Measurements from ENCODE around the gene KRT33B. TPM values are rescaled to one million over a fixed set of nuclear protein-coding genes. Genes with fewer than 3 reads are reported as not detected.

Gene KRT33B
- total RNA-seq, 2 experiments from 2014 or later = not detected

DNA sequence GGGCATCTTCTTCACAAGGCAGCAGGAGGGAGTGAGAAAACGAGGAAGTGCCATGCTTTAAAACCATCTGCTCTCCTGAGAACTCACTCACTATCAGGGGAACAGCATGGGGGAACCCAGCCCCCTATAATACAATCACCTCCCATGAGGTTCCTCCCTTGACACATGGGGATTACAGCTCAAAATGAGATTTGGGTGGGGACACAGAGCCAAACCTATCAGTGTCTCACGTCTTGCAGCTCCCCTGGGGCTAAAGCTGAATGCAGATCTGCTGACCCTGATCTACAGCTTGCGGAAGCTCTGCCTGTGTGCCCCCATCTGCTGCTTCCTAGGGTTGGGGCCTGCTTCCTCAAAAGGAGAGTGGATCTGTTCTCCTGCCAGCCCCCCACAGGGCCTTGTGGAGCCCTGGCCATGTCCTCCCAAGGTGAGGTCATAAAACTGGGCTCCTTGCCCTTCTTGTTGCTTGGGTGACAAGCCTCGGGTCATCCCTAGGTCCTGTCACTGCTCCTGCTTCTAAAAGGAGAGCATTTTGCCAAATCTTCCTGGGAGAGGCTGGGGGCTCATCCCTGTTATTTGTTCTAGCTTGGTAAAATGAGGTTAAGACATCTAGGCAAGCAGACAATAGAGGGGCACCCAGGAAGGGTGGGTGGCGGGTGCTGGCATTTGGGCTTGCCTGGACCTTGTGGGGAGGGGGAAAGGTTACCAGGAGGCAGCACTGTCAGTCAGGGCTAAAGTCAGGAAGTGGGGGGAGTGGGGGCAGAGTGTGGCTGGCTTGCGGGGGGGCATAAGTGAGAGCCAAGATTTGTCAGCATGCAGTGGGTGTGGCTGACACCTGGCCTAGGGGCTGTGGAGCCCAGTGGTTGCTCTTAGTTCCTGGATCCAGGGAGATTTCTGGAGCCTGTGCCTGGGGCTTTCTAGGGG lies 35.0 kb downstream of the KRT33B start:
- no peaks in the 10 kb centered on the region for H3K36me3 ChIP-seq (ENCODE audit: insufficient read depth, low read length)
- DNase-seq (ENCODE audit: low spot score) = no peak
- no peaks in the 10 kb centered on the region for H3K9me2 ChIP-seq (ENCODE audit: insufficient read depth, low read length)
- ChIA-PET POLR2A (no interaction called here), CTCF (ENCODE audit: unreplicated experiment) (no interaction called here)
- TF ChIP-seq EZH2phosphoT487 (IDR thresholded peaks at IDR 0.05; ENCODE audit: borderline replicate concordance, low read depth, low read length) = no peak
- TF ChIP-seq, protein P1, sequence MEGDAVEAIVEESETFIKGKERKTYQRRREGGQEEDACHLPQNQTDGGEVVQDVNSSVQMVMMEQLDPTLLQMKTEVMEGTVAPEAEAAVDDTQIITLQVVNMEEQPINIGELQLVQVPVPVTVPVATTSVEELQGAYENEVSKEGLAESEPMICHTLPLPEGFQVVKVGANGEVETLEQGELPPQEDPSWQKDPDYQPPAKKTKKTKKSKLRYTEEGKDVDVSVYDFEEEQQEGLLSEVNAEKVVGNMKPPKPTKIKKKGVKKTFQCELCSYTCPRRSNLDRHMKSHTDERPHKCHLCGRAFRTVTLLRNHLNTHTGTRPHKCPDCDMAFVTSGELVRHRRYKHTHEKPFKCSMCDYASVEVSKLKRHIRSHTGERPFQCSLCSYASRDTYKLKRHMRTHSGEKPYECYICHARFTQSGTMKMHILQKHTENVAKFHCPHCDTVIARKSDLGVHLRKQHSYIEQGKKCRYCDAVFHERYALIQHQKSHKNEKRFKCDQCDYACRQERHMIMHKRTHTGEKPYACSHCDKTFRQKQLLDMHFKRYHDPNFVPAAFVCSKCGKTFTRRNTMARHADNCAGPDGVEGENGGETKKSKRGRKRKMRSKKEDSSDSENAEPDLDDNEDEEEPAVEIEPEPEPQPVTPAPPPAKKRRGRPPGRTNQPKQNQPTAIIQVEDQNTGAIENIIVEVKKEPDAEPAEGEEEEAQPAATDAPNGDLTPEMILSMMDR (conservative IDR thresholded peaks at IDR 0.05; ENCODE audit: low read length) = no peak
- no peak overlapping the region for H3K4me2 ChIP-seq (ENCODE audit: low read length)
- no peaks in the 10 kb centered on the region for H3K9me3 ChIP-seq (ENCODE audit: low read length)
- H2AFZ ChIP-seq (ENCODE audit: low read length) = no peak overlapping the region
- H3K27ac ChIP-seq (ENCODE audit: low read depth, low read length, poor library complexity, severe bottlenecking) = no peak overlapping the region
- H3K4me3 ChIP-seq (ENCODE audit: low read depth, low read length, poor library complexity, severe bottlenecking) = no peak overlapping the region
- intact Hi-C loops (cut with micrococcal nuclease; ENCODE audit: unreplicated experiment) = no loop called here
- H3K79me2 ChIP-seq (ENCODE audit: insufficient read depth, low read depth, low read length) = no peaks in the 10 kb centered on the region
- no peaks in the 10 kb centered on the region for H4K20me1 ChIP-seq (ENCODE audit: insufficient read depth, low read length)
- BruUV-seq (replicated peaks) = no TSS peak
- H3K4me1 ChIP-seq (ENCODE audit: insufficient read depth, low read length, poor library complexity, severe bottlenecking) = no peaks in the 10 kb centered on the region

DNA sequence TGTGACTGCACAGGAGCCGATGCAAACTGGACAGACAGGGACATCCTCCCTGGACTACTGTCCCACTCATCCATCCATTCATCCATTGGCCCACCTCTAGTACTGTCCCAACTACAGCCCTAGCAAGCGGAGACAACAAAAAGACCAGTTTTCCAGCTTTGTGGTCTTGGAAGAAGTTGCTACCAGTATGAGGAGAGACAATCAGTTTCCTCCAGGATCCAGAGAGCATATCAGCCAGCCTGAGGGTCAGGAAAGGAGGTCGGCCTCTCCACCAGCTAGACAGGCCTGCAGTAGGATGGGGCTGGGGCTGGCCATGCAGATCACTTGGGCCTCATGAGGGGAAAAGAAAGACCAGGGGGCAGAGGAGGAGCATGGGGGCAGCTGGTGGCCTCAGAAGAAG lies 35.8 kb downstream of the KRT33B start:
- Histone ChIP-seq H3K9me2 (ENCODE audit: insufficient read depth, low read length) (no peaks in the 10 kb centered on the region), H3K4me2 (ENCODE audit: low read length) (no peak overlapping the region), H3K79me2 (ENCODE audit: insufficient read depth, low read depth, low read length) (no peaks in the 10 kb centered on the region), H3K27ac (ENCODE audit: low read depth, low read length, poor library complexity, severe bottlenecking) (no peak overlapping the region), H3K4me1 (ENCODE audit: insufficient read depth, low read length, poor library complexity, severe bottlenecking) (no peaks in the 10 kb centered on the region), H3K36me3 (ENCODE audit: insufficient read depth, low read length) (no peaks in the 10 kb centered on the region), H2AFZ (ENCODE audit: low read length) (no peak overlapping the region), H3K9me3 (ENCODE audit: low read length) (no peaks in the 10 kb centered on the region), H3K4me3 (ENCODE audit: low read depth, low read length, poor library complexity, severe bottlenecking) (no peak overlapping the region), H4K20me1 (ENCODE audit: insufficient read depth, low read length) (no peaks in the 10 kb centered on the region)
- ChIA-PET CTCF (ENCODE audit: unreplicated experiment) (no interaction called here), POLR2A (no interaction called here)
- BruUV-seq (replicated peaks) = no TSS peak
- intact Hi-C loops (cut with micrococcal nuclease; ENCODE audit: unreplicated experiment) = no loop called here
- DNase-seq (ENCODE audit: low spot score) = no peak
- TF ChIP-seq EZH2phosphoT487 (IDR thresholded peaks at IDR 0.05; ENCODE audit: borderline replicate concordance, low read depth, low read length) = no peak

DNA sequence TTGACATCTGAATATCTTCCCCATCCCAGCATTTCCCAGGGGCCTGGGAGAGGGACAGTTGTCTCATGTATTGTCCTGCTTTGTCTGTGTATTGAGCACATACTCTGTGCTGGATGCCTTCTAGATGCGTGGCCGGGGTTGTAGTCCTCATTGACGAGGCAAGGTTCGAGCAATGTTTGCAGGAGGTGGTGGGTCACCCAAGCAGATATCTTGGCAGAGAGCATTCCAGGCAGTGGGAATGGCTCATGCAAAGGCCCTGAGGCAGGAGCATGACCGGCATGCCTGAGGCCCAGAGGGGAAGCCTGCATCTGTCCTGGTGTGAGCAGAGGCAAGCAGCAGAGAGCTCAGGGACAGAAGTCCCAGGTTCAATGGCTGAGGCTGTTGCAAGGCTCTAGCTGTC lies 36.5 kb downstream of the KRT33B start:
- H3K36me3 ChIP-seq (ENCODE audit: insufficient read depth, low read length) = no peaks in the 10 kb centered on the region
- no peaks in the 10 kb centered on the region for H4K20me1 ChIP-seq (ENCODE audit: insufficient read depth, low read length)
- intact Hi-C loops (cut with micrococcal nuclease; ENCODE audit: unreplicated experiment) = no loop called here
- TF ChIP-seq, protein P1 (conservative IDR thresholded peaks at IDR 0.05; ENCODE audit: low read length) = no peak
- TF ChIP-seq EZH2phosphoT487 (IDR thresholded peaks at IDR 0.05; ENCODE audit: borderline replicate concordance, low read depth, low read length) = no peak
- H3K79me2 ChIP-seq (ENCODE audit: insufficient read depth, low read depth, low read length) = no peaks in the 10 kb centered on the region
- no peaks in the 10 kb centered on the region for H3K9me3 ChIP-seq (ENCODE audit: low read length)
- ChIA-PET CTCF (ENCODE audit: unreplicated experiment) (no interaction called here), POLR2A (no interaction called here)
- no TSS peak for BruUV-seq (replicated peaks)
- H3K27ac ChIP-seq (ENCODE audit: low read depth, low read length, poor library complexity, severe bottlenecking) = no peak overlapping the region
- no peak overlapping the region for H3K4me3 ChIP-seq (ENCODE audit: low read depth, low read length, poor library complexity, severe bottlenecking)
- H3K4me1 ChIP-seq (ENCODE audit: insufficient read depth, low read length, poor library complexity, severe bottlenecking) = no peaks in the 10 kb centered on the region
- no peak overlapping the region for H2AFZ ChIP-seq (ENCODE audit: low read length)
- DNase-seq (ENCODE audit: low spot score) = no peak
- no peak overlapping the region for H3K4me2 ChIP-seq (ENCODE audit: low read length)
- no peaks in the 10 kb centered on the region for H3K9me2 ChIP-seq (ENCODE audit: insufficient read depth, low read length)

Measured in OCI-LY7 (cell line).